ENCODE results near the gene PCED1A.

- TF ChIP-seq POLR2A (IDR thresholded peaks at IDR 0.05; ENCODE audit: low read depth, low read length), result no peak
- no peak for TF ChIP-seq POLR2AphosphoS5 (IDR thresholded peaks at IDR 0.05; ENCODE audit: low read depth, low read length)
- TF ChIP-seq TAF1 (IDR thresholded peaks at IDR 0.05; ENCODE audit: borderline replicate concordance, low read depth, low read length), result no peak
Measured at GRCh38 chr20:2816583-2817340, 23.7 kb downstream of the PCED1A start.
